ENCODE results near the gene RPN2.

DNA sequence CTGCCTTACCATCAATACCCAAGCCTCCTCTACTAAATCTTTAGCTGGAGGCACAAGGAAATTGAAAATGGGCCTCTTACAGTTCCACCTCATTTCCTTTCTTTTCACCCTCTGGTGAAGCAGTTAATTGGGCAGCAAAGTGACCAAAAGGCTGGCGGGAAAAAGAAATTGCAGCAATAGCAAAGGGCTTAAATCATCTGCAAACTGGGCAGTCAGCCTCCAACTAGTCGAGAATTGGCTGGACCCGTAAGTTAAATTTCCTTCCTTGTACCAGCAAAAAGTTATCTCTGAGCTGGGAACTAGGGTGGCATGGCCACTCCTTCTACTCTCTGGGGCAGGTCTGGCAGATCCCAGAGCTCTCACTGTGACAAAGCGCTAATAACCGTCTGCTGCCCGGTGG, 49.0 kb downstream of the RPN2 start:
- no peak for TF ChIP-seq POLR2A (IDR thresholded peaks at IDR 0.05; ENCODE audit: insufficient read depth in 1 of 2, low read depth in 2 of 2, low read length in 2 of 2)
- TF ChIP-seq BRD4 (CRISPR knock-in tag; IDR thresholded peaks at IDR 0.05), result no peak
- no peak for TF ChIP-seq FOXK2 (IDR thresholded peaks at IDR 0.05)
- no peak for TF ChIP-seq SPEN (CRISPR knock-in tag; IDR thresholded peaks at IDR 0.05; ENCODE audit: low read depth)
- TF ChIP-seq ZNF687 (CRISPR knock-in tag; IDR thresholded peaks at IDR 0.05), result no peak
- TF ChIP-seq, protein P1, sequence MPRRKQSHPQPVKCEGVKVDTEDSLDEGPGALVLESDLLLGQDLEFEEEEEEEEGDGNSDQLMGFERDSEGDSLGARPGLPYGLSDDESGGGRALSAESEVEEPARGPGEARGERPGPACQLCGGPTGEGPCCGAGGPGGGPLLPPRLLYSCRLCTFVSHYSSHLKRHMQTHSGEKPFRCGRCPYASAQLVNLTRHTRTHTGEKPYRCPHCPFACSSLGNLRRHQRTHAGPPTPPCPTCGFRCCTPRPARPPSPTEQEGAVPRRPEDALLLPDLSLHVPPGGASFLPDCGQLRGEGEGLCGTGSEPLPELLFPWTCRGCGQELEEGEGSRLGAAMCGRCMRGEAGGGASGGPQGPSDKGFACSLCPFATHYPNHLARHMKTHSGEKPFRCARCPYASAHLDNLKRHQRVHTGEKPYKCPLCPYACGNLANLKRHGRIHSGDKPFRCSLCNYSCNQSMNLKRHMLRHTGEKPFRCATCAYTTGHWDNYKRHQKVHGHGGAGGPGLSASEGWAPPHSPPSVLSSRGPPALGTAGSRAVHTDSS (CRISPR knock-in tag; conservative IDR thresholded peaks at IDR 0.05), result no peak

Measured in HepG2 (cell line).